SU-DHL-6 (cell line): ENCODE measurements around the gene SPINT2.

Source experiments
- H2AFZ ChIP-seq: fragments of 200-600 bp; sonication (generic); 2 replicates; pipeline ENCODE4 v1.6.1; 2014; ENCODE audit warnings: low read depth, mild to moderate bottlenecking, moderate library complexity, mixed read lengths, antibody characterized with exemption, low read length; ENCODE audit not compliant: severe bottlenecking
- H3F3A ChIP-seq: fragments of 200-600 bp; shearing (Covaris generic); 2 replicates; pipeline ENCODE4 v1.6.0; 2016; ENCODE audit warnings: antibody characterized with exemption, mild to moderate bottlenecking; ENCODE audit not compliant: insufficient read depth
- H3K27ac ChIP-seq: fragments of 200-600 bp; sonication (generic); 2 replicates; pipeline ENCODE4 v1.5.1; 2016; ENCODE audit warnings: low read depth, mild to moderate bottlenecking, low read length, moderate library complexity, mixed read lengths
- H3K27me3 ChIP-seq: fragments of 200-600 bp; sonication (generic), shearing (Covaris generic); 2 replicates; pipeline ENCODE4 v1.6.0; 2014; ENCODE audit warnings: mild to moderate bottlenecking, low read length
- H3K36me3 ChIP-seq: fragments of 200-600 bp; sonication (generic); 2 replicates; pipeline ENCODE4 v1.6.1; 2014; ENCODE audit warnings: mild to moderate bottlenecking, low read length, mixed read lengths
- H3K4me2 ChIP-seq: fragments of 300-600, 200-600 bp; shearing (Covaris generic), sonication (generic); 2 replicates; pipeline ENCODE4 v1.6.0; 2014; ENCODE audit warnings: low read length, low read depth, mild to moderate bottlenecking; ENCODE audit not compliant: poor library complexity, severe bottlenecking
- H3K4me3 ChIP-seq: fragments of 200-600 bp; sonication (generic); 2 replicates; pipeline ENCODE4 v1.5.1; 2014; ENCODE audit warnings: antibody characterized with exemption, low read length, mild to moderate bottlenecking, mixed read lengths; ENCODE audit not compliant: insufficient read depth, poor library complexity, severe bottlenecking
- H3K79me2 ChIP-seq: fragments of 200-600 bp; sonication (generic); 2 replicates; pipeline ENCODE4 v1.6.1; 2014; ENCODE audit warnings: mild to moderate bottlenecking, low read length, moderate library complexity; ENCODE audit not compliant: insufficient read depth
- H3K9ac ChIP-seq: fragments of 200-600 bp; sonication (generic); 2 replicates; pipeline ENCODE4 v1.7.0; 2014; ENCODE audit warnings: mild to moderate bottlenecking, low read length
- H3K9me2 ChIP-seq: fragments of 200-600 bp; sonication (generic); replicated peaks from 2 replicates; pipeline ENCODE4 v1.6.1; 2014; ENCODE audit warnings: low read length; ENCODE audit not compliant: insufficient read depth
- H3K9me3 ChIP-seq: fragments of 200-600 bp; sonication (generic); 2 replicates; pipeline ENCODE4 v1.6.1; 2014; ENCODE audit warnings: low read length, mixed read lengths; ENCODE audit not compliant: insufficient read depth
- H4K20me1 ChIP-seq: fragments of 200-600 bp; sonication (generic); 2 replicates; pipeline ENCODE4 v1.6.1; 2014; ENCODE audit warnings: low read depth, mild to moderate bottlenecking, antibody characterized with exemption, low read length, moderate library complexity, mixed read lengths
- EZH2phosphoT487 ChIP-seq: fragments of 200-600 bp; sonication (generic), shearing (Covaris generic); conservative IDR thresholded peaks from 2 replicates; pipeline ENCODE4 v1.6.1; 2018; ENCODE audit warnings: mild to moderate bottlenecking, antibody characterized with exemption, low read length, moderate library complexity, mixed read lengths
- TF ChIP-seq, protein P1 (sequence below): fragments of 200-600 bp; sonication (generic); IDR thresholded peaks from one replicate; pipeline ENCODE4 v1.5.1; 2017; ENCODE audit warnings: antibody characterized with exemption, mild to moderate bottlenecking, low read length, moderate library complexity; ENCODE audit not compliant: insufficient read depth, poor library complexity, severe bottlenecking

SPINT2 gene

GRCh38 chr19:38298821-38299680 lies 34.7 kb downstream of the SPINT2 start:
- no peak overlapping the region for H3K4me3 ChIP-seq
- no peak overlapping the region for H3K4me2 ChIP-seq
- H4K20me1 ChIP-seq: no peaks in the 10 kb centered on the region
- no peaks in the 10 kb centered on the region for H3K27me3 ChIP-seq
- no peaks in the 10 kb centered on the region for H3K36me3 ChIP-seq
- TF ChIP-seq, protein P1, sequence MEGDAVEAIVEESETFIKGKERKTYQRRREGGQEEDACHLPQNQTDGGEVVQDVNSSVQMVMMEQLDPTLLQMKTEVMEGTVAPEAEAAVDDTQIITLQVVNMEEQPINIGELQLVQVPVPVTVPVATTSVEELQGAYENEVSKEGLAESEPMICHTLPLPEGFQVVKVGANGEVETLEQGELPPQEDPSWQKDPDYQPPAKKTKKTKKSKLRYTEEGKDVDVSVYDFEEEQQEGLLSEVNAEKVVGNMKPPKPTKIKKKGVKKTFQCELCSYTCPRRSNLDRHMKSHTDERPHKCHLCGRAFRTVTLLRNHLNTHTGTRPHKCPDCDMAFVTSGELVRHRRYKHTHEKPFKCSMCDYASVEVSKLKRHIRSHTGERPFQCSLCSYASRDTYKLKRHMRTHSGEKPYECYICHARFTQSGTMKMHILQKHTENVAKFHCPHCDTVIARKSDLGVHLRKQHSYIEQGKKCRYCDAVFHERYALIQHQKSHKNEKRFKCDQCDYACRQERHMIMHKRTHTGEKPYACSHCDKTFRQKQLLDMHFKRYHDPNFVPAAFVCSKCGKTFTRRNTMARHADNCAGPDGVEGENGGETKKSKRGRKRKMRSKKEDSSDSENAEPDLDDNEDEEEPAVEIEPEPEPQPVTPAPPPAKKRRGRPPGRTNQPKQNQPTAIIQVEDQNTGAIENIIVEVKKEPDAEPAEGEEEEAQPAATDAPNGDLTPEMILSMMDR: no peak
- no peak for TF ChIP-seq EZH2phosphoT487
- H3K9me3 ChIP-seq: no peaks in the 10 kb centered on the region
- no peak overlapping the region for H3K9ac ChIP-seq
- H3K27ac ChIP-seq: no peak overlapping the region
- H3K9me2 ChIP-seq: no peaks in the 10 kb centered on the region
- H2AFZ ChIP-seq: no peak overlapping the region
- H3K79me2 ChIP-seq: no peaks in the 10 kb centered on the region
- no peaks in the 10 kb centered on the region for H3F3A ChIP-seq

DNA sequence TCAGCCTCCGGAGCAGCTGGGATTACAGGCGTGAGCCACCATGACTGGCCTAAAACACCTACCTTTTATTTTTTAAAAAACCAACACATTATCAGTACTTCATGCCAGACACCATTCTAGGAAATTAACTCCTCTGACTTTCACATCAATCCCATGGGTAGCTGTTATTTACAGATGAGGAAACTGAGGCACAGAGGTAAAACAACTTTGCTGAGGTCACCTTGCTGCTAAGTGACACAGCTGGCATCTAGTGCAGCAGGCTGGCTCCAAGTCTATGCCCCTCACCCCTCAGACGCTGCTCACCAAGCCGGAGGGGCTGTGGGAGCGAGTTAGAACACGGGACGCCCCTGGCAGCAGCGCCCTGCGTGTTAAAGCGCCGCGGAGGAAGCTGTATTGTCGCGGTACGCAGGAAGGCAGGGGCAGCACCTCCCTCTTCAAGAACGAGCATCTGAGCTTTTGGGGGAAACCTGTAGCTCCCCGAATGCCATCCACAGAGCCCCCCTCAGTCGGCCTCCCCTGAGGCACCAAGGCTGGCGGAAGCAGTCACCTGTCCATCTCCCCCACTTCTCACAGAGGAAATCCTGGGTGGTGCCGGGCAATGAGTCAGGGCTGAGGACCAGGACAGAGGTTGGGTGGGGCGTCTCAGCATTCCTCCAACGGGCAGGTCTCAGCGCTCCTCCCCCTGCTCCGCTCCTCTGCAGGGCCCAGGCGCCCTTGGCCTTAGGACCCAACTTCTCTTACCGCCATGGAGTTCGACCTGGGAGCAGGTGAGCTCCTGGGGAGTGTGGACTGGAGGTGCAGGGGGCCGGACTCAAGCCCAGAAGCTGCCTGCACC lies 39.4 kb downstream of the SPINT2 start, which contains the start of gene C19orf33:
TSS of gene C19orf33 (plus strand) at position 735 of the 835 bp plus-strand sequence. CDS start at position 746, 11 bp downstream.
- Histone ChIP-seq H3K9me3 (no peaks in the 10 kb centered on the region), H3K4me2 (no peak within 1 kb of the TSS), H3K4me3 (no peak within 1 kb of the TSS), H3K9ac (no peak within 1 kb of the TSS), H3K27me3 (no peaks in the 10 kb centered on the region), H4K20me1 (no peaks in the 10 kb centered on the region), H3K9me2 (no peaks in the 10 kb centered on the region), H3K79me2 (no peaks in the 10 kb centered on the region), H3K27ac (no peak within 1 kb of the TSS), H3K36me3 (no peaks in the 10 kb centered on the region), H3F3A (no peaks in the 10 kb centered on the region), H2AFZ (no peak within 1 kb of the TSS)
- TF ChIP-seq, protein P1: no peak
- TF ChIP-seq EZH2phosphoT487: no peak

GRCh38 chr19:38304352-38304865 lies 40.0 kb downstream of the SPINT2 start:
- Histone ChIP-seq H3K9me2 (no peaks in the 10 kb centered on the region), H2AFZ (no peak overlapping the region), H3K27me3 (no peaks in the 10 kb centered on the region), H3K9ac (no peak overlapping the region), H3K9me3 (no peaks in the 10 kb centered on the region), H3K27ac (no peak overlapping the region), H3K36me3 (no peaks in the 10 kb centered on the region), H3K79me2 (no peaks in the 10 kb centered on the region), H4K20me1 (no peaks in the 10 kb centered on the region), H3F3A (no peaks in the 10 kb centered on the region), H3K4me3 (no peak overlapping the region), H3K4me2 (no peak overlapping the region)
- no peak for TF ChIP-seq EZH2phosphoT487
- TF ChIP-seq, protein P1: no peak
